HG03457 (cell line): Measurements from ENCODE around the gene SEMA5A.

Experiments
- ATAC-seq: cut with Tn5 transposase; IDR thresholded peaks from one replicate; pipeline ENCODE4 v1.9.1; 2021; ENCODE audit warnings: moderate number of reproducible peaks; ENCODE audit not compliant: unreplicated experiment

SEMA5A gene

GRCh38 chr5:9094582-9094981 is 451.3 kb downstream of the SEMA5A start:
- no peak for ATAC-seq

DNA sequence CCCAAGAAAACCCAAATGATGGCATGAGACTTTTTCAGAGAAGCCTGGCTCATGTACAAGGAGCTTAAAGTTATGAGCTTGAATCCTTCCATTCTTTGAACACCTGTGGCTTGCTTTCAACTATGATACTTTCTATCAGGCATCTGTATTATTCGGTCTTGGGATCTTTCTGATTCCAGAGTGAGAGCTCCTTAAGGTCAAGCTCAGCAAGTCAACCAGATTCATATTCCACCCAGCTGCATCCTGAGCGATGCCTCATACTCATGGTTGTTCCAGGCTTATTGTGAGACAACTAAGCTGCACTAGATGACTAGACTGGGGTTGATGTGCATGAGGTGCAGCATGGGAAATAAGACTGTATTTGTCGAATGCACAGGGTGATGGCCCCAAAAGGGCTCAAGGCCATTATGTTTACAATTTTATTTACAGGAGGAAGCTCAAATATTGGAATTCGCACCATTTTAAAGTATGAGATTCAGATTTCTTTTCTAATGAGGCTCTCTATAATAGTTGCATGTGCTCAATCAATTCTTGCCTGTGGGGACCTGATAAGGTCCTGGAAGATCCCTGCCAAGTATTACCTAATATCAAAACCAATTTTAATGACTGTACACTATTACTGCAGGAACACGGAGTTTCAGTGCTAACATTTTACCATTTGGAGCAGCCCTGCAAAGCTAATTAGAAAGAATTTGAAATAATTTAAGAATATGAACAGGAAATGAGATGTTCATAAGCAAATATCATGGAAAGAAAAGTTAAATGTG is 453.8 kb downstream of the SEMA5A start:
- no peak for ATAC-seq

DNA sequence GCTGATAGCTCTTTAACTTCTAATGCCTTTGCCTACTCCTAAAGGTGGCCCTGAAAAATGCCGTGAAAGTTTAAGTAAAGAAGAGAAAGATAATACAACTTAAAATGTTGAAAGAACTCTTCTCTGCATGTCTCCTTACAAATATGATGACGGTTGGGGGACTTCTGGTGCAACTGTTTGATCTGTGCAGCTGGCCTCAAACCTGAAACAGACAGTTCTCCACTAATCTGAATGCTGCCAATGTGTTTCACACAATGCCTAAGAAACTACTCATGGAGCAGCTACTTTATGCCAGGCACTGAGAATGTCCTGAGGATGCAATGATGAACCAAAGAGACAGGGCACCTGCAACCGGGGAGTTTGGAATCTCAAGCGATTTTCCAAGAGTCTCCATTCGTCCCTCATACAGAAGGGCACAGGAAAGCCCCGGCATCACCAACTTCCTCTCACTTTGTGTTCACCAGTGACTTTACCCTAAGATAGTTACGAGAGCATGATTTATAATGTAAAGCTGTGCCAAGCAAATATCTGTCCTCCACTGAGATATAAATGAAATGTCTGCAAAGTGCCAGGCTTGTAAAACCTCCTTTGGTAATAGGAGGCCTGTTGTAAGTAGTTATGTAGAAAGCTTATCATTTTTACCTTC is 455.4 kb downstream of the SEMA5A start:
- no peak for ATAC-seq

DNA sequence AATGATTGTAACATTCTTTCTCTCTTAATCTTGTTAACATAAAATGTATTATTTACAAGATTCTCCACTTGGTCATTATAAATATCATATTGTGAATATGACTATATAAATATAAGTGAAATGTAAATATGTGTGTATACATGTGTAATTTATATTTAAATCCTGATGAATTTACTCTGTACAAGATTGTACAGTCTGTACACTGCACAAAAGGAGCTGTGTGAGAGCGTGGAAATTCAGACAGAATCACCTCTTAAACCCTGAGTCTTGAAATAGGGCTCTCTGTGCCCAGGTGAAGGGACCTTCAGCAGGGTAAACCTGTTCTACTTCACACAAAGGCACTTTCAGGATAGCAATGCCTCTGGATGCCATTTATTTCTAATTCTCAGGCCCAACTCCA is 456.0 kb downstream of the SEMA5A start:
- ATAC-seq, result no peak

DNA sequence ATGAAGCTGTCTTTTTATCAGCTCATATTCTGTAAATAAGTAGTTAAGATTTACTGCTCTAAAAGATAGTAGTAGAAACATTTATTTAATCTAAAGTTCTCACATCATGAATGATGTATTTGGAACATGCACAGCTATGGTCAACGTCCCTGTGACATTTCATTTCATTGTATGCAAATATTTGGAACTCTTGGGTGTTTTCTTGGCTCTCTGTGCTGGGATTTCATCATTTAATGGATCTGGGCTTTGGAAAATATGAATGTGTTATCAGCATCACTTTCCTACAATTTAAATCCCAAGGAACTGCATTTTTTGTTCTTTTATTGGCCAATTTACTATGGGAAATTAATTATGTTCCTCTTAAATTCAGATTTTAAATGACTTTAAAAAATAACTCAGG is 462.9 kb downstream of the SEMA5A start:
- ATAC-seq, result no peak

GRCh38 chr5:9072701-9073100 is 473.2 kb downstream of the SEMA5A start:
- ATAC-seq, result no peak

- ATAC-seq, result no peak
These were observed 474.4 kb downstream of the SEMA5A start for GRCh38 chr5:9071524-9071923.

DNA sequence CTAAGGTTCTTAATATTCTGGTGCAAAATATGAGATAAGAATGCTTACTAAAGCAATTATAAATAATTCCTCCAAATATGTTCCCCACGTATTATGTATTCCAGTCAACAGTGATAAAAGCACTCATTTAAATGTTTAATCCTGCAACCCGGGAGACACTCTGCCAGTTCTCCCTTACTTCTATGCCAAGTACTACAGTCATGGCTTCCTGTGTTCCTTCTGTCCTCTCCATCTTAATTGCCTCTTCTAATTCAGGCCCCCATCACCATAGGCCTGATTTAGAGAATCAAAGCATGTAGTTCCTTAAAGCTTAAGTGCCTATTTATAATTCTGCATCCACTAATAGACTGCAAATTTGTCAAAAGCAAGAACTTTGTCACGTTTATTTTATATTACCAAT is 474.8 kb downstream of the SEMA5A start:
- no peak for ATAC-seq

GRCh38 chr5:9069650-9070049 is 476.2 kb downstream of the SEMA5A start:
- ATAC-seq, result no peak

DNA sequence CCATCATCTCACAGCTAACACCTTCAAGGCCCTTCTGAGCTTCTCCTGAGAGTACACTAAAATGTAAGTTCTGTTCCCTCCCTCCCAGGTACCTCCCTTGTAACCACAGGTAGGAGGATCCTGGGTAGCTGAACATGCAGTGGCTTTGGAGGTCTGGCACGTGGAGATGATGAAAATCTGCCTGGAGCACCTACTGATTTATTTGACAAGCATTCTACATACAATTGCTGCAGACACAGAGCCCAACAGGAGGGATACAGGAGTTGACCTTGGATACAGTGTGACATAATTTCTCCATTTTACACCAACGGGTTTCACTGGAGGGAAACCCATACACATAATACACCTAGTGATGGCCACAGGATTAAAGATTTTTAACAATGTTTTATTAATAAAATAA is 478.7 kb downstream of the SEMA5A start:
- no peak for ATAC-seq

DNA sequence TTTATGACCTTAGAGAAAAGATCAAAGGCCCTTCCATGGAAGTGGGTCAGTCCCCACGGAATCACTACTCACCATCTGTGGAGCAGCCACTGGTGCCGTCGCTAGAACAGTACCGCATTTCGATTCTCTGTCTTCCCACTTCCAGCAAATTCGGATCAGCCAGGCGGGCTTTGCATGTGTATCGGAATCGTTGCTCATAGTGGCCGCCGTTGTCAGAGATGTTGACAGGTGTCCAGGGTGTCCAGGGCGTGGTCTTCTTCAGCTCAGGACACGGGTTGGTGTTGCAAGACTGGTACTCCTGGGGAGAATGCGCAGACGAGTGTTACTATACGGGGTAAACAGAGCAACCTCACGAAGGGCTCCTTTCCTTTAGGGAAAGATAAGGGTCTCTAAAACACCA is 479.5 kb downstream of the SEMA5A start:
- no peak for ATAC-seq

DNA sequence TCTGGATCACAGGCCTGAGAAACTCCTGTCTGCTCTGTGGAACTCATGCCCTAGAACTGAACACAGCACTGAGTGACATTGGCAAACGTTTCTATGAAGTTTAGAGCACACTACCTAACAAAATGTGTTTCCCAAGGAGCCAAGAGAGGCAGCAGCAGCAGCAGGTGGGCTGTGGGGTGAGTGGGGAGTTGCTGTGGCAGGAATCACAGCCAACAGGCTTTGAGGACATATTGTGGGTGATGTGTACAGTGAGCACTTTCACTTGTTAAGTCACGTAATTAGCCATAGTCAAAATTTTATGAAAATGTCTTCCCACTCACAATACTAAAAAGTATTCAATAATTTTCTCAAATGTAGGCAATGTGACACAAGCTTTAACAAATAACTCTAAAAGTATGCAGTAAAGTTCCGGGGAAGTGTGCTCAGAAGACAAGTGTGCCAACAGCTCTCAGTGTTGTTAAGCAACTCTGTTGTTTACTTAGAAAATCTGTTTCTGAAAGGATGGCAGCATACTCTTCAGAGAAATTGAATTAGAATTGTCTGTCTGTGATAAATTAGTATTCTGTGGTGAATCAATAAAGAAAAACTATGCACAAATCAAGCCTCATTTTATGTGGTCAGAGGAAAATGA is 482.1 kb downstream of the SEMA5A start:
- no peak for ATAC-seq

GRCh38 chr5:9062873-9063272 is 483.0 kb downstream of the SEMA5A start:
- no peak for ATAC-seq

DNA sequence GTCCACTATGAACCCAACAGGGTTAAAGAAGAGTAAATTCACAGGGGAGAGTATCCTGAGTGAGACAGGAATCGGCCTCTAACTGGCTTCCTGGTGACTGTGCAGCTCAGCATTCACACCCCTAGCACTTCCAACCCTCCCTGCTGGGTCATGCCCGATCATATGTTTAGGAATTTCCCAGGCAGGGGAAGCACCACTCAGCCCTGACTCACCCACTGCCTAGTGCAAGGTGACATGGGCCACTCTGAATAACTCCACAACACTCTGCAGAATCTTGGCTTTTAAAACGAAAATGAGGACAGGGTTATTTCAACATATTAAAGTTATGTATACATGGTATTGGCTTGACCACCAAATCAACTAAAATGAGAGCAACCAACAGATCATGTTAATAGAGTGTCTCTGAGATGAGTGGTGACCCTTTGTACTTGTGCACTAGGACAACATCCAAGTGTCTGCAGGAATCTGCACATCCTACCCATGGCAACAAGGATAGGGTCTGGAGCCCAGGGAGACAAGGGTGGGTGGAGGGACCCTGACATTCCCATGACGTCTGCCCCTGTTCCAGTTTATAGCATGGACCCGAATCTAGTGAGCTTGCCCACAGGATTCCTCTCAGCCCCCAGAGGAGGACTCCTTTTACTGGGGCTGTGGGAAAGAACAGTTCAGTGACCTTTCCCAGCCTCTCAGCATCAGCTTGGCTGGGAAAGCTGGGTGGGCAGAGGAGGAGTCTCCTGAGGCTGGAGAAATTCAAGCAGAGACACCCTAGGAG is 485.8 kb downstream of the SEMA5A start:
- no peak for ATAC-seq

DNA sequence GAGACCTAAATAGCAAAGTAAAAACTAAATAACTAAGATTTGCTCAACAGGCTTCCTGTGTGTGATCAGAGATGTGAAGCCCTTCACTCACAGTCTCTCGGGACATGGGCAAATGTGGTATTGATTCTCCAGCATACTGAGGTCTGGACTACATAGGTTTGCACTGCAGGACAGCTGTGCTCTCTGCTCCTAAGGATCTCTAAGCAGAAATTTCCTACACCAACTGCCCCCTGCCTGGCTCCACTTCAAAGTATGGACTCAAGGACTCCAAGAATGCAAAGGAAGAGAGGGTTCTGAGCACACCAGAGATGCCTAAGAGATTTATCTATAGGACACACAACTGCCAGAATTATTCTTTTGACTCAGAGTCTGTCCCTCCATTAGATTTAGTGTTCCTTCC is 487.2 kb downstream of the SEMA5A start:
- ATAC-seq, result no peak

DNA sequence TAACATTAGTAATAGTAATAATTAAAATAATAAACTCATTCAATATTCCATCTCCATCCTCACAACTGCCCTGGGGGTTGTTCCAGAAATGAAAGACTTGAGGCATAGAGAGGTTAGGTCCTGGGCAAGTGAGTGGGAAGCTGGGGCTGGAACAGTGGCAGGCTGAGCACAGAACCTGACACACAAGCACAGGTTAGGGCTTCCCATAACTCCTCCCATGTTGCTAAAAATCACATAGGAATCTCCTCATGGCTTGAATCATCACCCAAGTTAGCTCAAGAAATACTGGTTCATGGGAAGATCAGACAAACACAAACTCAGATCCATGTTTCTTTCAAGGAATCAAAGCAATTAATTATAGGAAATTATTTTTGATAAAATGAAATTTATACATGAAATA is 487.7 kb downstream of the SEMA5A start:
- no peak for ATAC-seq

GRCh38 chr5:9057406-9058000 is 488.4 kb downstream of the SEMA5A start:
- no peak for ATAC-seq

DNA sequence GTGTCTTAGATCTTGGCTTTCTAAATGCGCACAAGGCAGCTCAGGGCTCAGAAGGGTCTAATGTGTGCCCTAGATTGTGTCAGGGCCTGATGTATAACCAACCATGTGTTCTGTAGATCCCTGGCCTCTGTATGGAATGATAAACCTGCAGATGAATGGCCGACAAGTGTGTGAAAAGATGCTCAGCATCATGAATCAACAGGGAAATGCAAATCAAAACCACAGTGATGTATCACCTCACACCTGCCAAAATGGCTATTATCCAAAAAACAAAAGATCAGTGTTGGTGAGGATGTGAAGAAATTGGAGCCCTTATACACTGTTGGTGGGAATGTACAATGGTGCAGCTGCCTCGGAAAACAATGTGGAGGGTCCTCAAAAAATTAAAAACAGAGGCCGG is 489.8 kb downstream of the SEMA5A start:
- ATAC-seq, result no peak

DNA sequence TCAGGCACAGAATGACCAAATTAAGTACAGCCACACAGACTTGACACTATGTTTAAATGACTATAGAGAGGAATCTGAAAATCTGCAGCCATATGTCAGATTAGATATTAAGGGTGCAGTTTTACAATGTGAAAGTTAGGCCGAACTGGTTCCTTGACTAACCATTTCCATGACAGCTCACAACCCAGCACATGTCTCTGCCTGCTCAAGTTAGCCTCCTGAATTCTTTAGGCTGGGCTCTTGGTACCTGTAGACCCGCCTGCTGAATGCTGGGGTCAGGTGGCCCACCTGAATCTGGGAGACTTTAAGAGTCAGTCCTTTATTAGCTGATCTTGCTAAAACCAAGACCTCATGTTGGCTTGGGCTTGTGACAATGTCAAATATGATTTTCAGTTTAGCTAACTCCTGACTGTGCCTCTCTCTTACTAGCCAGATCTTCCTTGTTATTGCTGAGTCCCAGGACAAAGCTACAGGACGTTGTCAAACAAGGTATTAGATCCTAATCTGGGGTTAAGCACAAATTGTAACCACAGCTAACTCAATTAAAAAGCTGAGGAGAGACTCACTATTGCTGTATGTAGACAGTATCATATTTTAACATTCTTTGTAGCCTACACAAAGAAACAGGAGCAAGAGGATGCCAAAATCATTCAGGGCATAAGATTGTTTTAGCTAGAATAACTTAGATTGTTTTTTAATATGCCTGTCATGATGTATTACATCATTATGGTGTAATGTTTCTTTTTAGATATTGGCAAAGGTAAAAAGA is 490.9 kb downstream of the SEMA5A start:
- ATAC-seq, result no peak

DNA sequence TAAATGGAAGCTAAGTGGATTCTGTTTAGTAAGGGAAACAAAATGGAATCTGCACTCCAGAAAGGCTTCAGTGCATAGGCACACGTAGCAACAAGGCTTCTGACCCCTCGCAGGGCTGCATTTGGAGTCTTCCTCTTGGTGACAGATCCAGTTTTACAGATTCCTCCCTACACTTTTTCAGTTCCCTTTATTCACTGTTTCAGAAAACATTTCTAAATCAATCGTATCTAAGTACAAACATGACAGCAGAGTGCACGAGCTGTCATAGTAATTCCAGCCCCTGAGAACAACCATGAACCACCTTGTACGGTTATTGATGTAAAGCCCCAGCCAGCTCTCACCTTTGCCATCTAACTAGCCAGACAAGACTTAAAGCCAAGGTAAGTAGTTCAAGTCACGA is 491.6 kb downstream of the SEMA5A start:
- ATAC-seq, result no peak
